HCT116 (cell line): ENCODE results near the gene ETHE1. TPM values are rescaled to one million over a fixed set of nuclear protein-coding genes. Genes with fewer than 3 reads are reported as not detected.

Experiments used
- ATAC-seq: fragments of 200-7000 bp; cut with Tn5 transposase; 2 replicates; pipeline ENCODE4 v1.9.1; 2020; ENCODE audit warnings: mild to moderate bottlenecking, moderate library complexity
- BruUV-seq: library from RNA; stranded (reverse); fragments of 400-500 nt; replicated peaks from 2 replicates; lab custom pipeline; 2021; lab: Mats Ljungman, UMichigan
- CTCF ChIA-PET: fragments of 300-600 bp; sonication (Branson Sonifier 250); formaldehyde crosslinking; loops from one replicate; lab custom pipeline; 2021; ENCODE audit warnings: antibody characterized with exemption; lab: Charles Lee
- POLR2A ChIA-PET: fragments of 300-600, 350-600 bp; sonication (Branson Sonifier 250); formaldehyde crosslinking; loops from one replicate; lab custom pipeline; 2021; ENCODE audit warnings: antibody characterized with exemption; lab: Charles Lee
- RAD21 ChIA-PET, 2 experiments: fragments of 300-600 bp; sonication (Branson Sonifier 250); formaldehyde crosslinking; loops; one replicate each; lab custom pipeline; 2023; ENCODE audit warnings: low total read pairs in 2 of 2; ENCODE audit not compliant: uncharacterized antibody in 2 of 2, unreplicated experiment in 2 of 2, low non-redundant PET in 1 of 2; lab: Charles Lee
- DNase-seq: peaks from one replicate; pipeline ENCODE4 v3.0.0-alpha.2; 2010; ENCODE audit warnings: low read depth, low spot score
- H2AFZ ChIP-seq: fragments of 200-600 bp; shearing (Covaris generic), sonication (generic); 2 replicates; pipeline ENCODE4 v1.6.1; 2017; ENCODE audit warnings: low read depth, mixed run types, mixed read lengths, antibody characterized with exemption, low read length; ENCODE audit not compliant: poor library complexity, severe bottlenecking
- H3K27ac ChIP-seq: 2 replicates; pipeline ENCODE4 v1.5.1; 2012; ENCODE audit warnings: low read depth, low read length
- H3K27me3 ChIP-seq: fragments of 200-600 bp; sonication (generic); 2 replicates; pipeline ENCODE4 v1.6.1; 2016; ENCODE audit warnings: mixed run types, low read length, mixed read lengths; ENCODE audit not compliant: insufficient read depth
- H3K36me3 ChIP-seq, 2 experiments: fragments of 200-500 bp in 1 of 2; fragments of 200-600 bp in 1 of 2; sonication (Bioruptor generic) in 1 of 2; sonication (generic) in 1 of 2; 2 replicates each; pipeline versions ENCODE4 v1.5.1 to v1.6.1; 2014 to 2016; ENCODE audit warnings: low read length in 2 of 2, inconsistent platforms in 1 of 2, mixed read lengths in 1 of 2, mixed run types in 1 of 2; ENCODE audit not compliant: insufficient read depth in 2 of 2, control insufficient read depth in 1 of 2
- H3K4me1 ChIP-seq, 2 experiments: fragments of 200-600 bp in 1 of 2; sonication (generic) in 1 of 2; 2 replicates each; pipeline versions ENCODE4 v1.5.1 to v1.6.1; 2012 to 2017; ENCODE audit warnings: low read length in 2 of 2, inconsistent platforms in 1 of 2, mild to moderate bottlenecking in 1 of 2, mixed read lengths in 1 of 2, mixed run types in 1 of 2, moderate library complexity in 1 of 2; ENCODE audit not compliant: insufficient read depth in 2 of 2, control insufficient read depth in 1 of 2
- H3K4me2 ChIP-seq: fragments of 200-600 bp; sonication (generic); 2 replicates; pipeline ENCODE4 v1.6.1; 2017; ENCODE audit warnings: mixed run types, low read length, mixed read lengths
- H3K4me3 ChIP-seq, 2 experiments: fragments of 200-600 bp in 1 of 2; sonication (generic) in 1 of 2; replicated peaks in 1 of 2; 2 replicates each; pipeline ENCODE4 v1.5.1; 2011 to 2016; ENCODE audit warnings: low read length in 2 of 2, control low read depth in 1 of 2, low read depth in 1 of 2, mild to moderate bottlenecking in 1 of 2, mixed read lengths in 1 of 2, mixed run types in 1 of 2
- H3K79me2 ChIP-seq: fragments of 200-600 bp; sonication (generic); 2 replicates; pipeline ENCODE4 v1.6.1; 2017; ENCODE audit warnings: mild to moderate bottlenecking, mixed run types, low read length, moderate library complexity, mixed read lengths; ENCODE audit not compliant: insufficient read depth
- H3K9ac ChIP-seq: fragments of 200-600 bp; sonication (generic); 2 replicates; pipeline ENCODE4 v1.6.1; 2016; ENCODE audit warnings: low read length, mixed read lengths
- H3K9me2 ChIP-seq: fragments of 200-600 bp; sonication (generic), shearing (Covaris generic); 2 replicates; pipeline ENCODE4 v1.6.1; 2017; ENCODE audit warnings: mixed run types, mild to moderate bottlenecking, moderate library complexity; ENCODE audit not compliant: insufficient read depth
- H3K9me3 ChIP-seq, 2 experiments: fragments of 200-500 bp in 1 of 2; fragments of 200-600 bp in 1 of 2; sonication (Bioruptor generic) in 1 of 2; sonication (generic) in 1 of 2; 2 replicates each; pipeline ENCODE4 v1.6.1; 2014 to 2017; ENCODE audit warnings: low read length in 2 of 2, mixed read lengths in 2 of 2, inconsistent platforms in 1 of 2, low read depth in 1 of 2, mild to moderate bottlenecking in 1 of 2, mixed run types in 1 of 2, moderate library complexity in 1 of 2; ENCODE audit not compliant: control insufficient read depth in 1 of 2, insufficient read depth in 1 of 2
- H4K20me1 ChIP-seq: fragments of 200-600 bp; sonication (generic), shearing (Covaris generic); 2 replicates; pipeline ENCODE4 v1.6.1; 2017; ENCODE audit warnings: mixed run types, mild to moderate bottlenecking, moderate library complexity; ENCODE audit not compliant: insufficient read depth
- EGR1 ChIP-seq: IDR thresholded peaks from 2 replicates; pipeline ENCODE4 v1.6.1; 2012; ENCODE audit warnings: low read depth
- ELF1 ChIP-seq: IDR thresholded peaks from 2 replicates; pipeline ENCODE4 v1.6.1; 2012; ENCODE audit warnings: low read depth, borderline replicate concordance
- EZH2phosphoT487 ChIP-seq: fragments of 200-600 bp; IDR thresholded peaks from 2 replicates; pipeline ENCODE4 v1.6.1; 2018; ENCODE audit warnings: antibody characterized with exemption, borderline replicate concordance
- FOSL1 ChIP-seq: IDR thresholded peaks from 2 replicates; pipeline ENCODE4 v1.6.1; 2012; ENCODE audit warnings: low read depth
- SIN3A ChIP-seq: IDR thresholded peaks from 2 replicates; pipeline ENCODE4 v1.6.1; 2012; ENCODE audit warnings: low read depth
- SP1 ChIP-seq: IDR thresholded peaks from 2 replicates; pipeline ENCODE4 v1.6.1; 2012; ENCODE audit warnings: low read depth
- SRF ChIP-seq: IDR thresholded peaks from 2 replicates; pipeline ENCODE4 v1.6.1; 2012; ENCODE audit warnings: low read depth
- YY1 ChIP-seq: IDR thresholded peaks from 2 replicates; pipeline ENCODE4 v1.6.1; 2011; ENCODE audit warnings: low read length, low read depth, moderate library complexity, mild to moderate bottlenecking; ENCODE audit not compliant: insufficient replicate concordance; ENCODE audit errors: extremely low read depth
- ZBTB33 ChIP-seq: IDR thresholded peaks from 2 replicates; pipeline ENCODE4 v1.6.1; 2011; ENCODE audit warnings: mild to moderate bottlenecking, low read length, moderate library complexity; ENCODE audit not compliant: insufficient replicate concordance; ENCODE audit errors: extremely low read depth
- intact Hi-C: fragments of 100-400 bp; cut with micrococcal nuclease; formaldehyde crosslinking; loops from 2 replicates; pipeline ENCODE4 v1.10.0; 2022
- total RNA-seq: library from RNA; stranded (reverse); gene quantifications from one replicate; pipeline ENCODE4 v1.2.1, GENCODE V29; 2021; ENCODE audit not compliant: unreplicated experiment
- TF ChIP-seq, protein P1 (sequence below): IDR thresholded peaks from 2 replicates; pipeline ENCODE4 v1.6.1; 2012
- TF ChIP-seq, protein P2 (sequence below): IDR thresholded peaks from 2 replicates; pipeline ENCODE4 v1.6.1; 2012
- TF ChIP-seq, protein P3 (sequence below): IDR thresholded peaks from 2 replicates; pipeline ENCODE4 v1.6.1; 2012; ENCODE audit warnings: low read depth

The ETHE1 gene
- total RNA-seq, 1 experiment from 2014 or later, result 64.3 TPM

GRCh38 chr19:43544077-43544476 is 17.1 kb upstream of the ETHE1 start:
- CTCF ChIA-PET, result no interaction called here
- TF ChIP-seq, protein P1, sequence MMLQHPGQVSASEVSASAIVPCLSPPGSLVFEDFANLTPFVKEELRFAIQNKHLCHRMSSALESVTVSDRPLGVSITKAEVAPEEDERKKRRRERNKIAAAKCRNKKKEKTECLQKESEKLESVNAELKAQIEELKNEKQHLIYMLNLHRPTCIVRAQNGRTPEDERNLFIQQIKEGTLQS, result no peak
- no peak for TF ChIP-seq ZBTB33
- TF ChIP-seq EGR1, result no peak
- no peak for TF ChIP-seq SP1
- TF ChIP-seq EZH2phosphoT487, result no peak
- no peak for TF ChIP-seq YY1
- TF ChIP-seq, protein P2, sequence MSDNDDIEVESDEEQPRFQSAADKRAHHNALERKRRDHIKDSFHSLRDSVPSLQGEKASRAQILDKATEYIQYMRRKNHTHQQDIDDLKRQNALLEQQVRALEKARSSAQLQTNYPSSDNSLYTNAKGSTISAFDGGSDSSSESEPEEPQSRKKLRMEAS, result no peak
- TF ChIP-seq ELF1, result no peak
- TF ChIP-seq FOSL1, result no peak
- TF ChIP-seq, protein P3, sequence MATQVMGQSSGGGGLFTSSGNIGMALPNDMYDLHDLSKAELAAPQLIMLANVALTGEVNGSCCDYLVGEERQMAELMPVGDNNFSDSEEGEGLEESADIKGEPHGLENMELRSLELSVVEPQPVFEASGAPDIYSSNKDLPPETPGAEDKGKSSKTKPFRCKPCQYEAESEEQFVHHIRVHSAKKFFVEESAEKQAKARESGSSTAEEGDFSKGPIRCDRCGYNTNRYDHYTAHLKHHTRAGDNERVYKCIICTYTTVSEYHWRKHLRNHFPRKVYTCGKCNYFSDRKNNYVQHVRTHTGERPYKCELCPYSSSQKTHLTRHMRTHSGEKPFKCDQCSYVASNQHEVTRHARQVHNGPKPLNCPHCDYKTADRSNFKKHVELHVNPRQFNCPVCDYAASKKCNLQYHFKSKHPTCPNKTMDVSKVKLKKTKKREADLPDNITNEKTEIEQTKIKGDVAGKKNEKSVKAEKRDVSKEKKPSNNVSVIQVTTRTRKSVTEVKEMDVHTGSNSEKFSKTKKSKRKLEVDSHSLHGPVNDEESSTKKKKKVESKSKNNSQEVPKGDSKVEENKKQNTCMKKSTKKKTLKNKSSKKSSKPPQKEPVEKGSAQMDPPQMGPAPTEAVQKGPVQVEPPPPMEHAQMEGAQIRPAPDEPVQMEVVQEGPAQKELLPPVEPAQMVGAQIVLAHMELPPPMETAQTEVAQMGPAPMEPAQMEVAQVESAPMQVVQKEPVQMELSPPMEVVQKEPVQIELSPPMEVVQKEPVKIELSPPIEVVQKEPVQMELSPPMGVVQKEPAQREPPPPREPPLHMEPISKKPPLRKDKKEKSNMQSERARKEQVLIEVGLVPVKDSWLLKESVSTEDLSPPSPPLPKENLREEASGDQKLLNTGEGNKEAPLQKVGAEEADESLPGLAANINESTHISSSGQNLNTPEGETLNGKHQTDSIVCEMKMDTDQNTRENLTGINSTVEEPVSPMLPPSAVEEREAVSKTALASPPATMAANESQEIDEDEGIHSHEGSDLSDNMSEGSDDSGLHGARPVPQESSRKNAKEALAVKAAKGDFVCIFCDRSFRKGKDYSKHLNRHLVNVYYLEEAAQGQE, result no peak
- TF ChIP-seq SIN3A, result no peak
- TF ChIP-seq SRF, result no peak
- H2AFZ ChIP-seq, result no peak overlapping the region

More at GRCh38 chr19:43544077-43544476, 17.1 kb upstream of the ETHE1 start:
- no peaks in the 10 kb centered on the region for H3K79me2 ChIP-seq
- no peaks in the 10 kb centered on the region for H3K27me3 ChIP-seq
- H3K9me2 ChIP-seq, result no peaks in the 10 kb centered on the region
- H3K36me3 ChIP-seq, result peaks cover 3 to 10% of the 10 kb centered on the region in 2 experiments; a peak in 3 of 4 replicates
- intact Hi-C loops, result no loop called here
- H4K20me1 ChIP-seq, result no peaks in the 10 kb centered on the region
- no peaks in the 10 kb centered on the region for H3K9me3 ChIP-seq
- H3K4me2 ChIP-seq, result no peak overlapping the region
- DNase-seq (no peak), ATAC-seq (no peak)
- H3K4me3 ChIP-seq, result no peak overlapping the region
- no TSS peak for BruUV-seq
- no peaks in the 10 kb centered on the region for H3K4me1 ChIP-seq
- no peak overlapping the region for H3K9ac ChIP-seq
- RAD21 ChIA-PET, result no interaction called here
- POLR2A ChIA-PET, result no interaction called here
- no peak overlapping the region for H3K27ac ChIP-seq
